Gastrocnemius medialis (tissue), 4 donors: ENCODE measurements around the gene UNC5CL. TPM values are rescaled to one million over a fixed set of nuclear protein-coding genes. Genes with fewer than 3 reads are reported as not detected.

ENCODE experiments used
- ATAC-seq, 2 donors: fragments of 150-250 bp; one replicate each; pipeline ENCODE4 v1.9.1; 2016
- DNase-seq, 2 donors: peaks; one replicate each; pipeline ENCODE4 v3.0.0-alpha.2; 2019
- H3K27ac ChIP-seq, 4 donors: fragments of 200-600 bp; sonication (generic); 1 replicate in 1 of 4; 2 replicates in 3 of 4; pipeline ENCODE4 v1.5.1; 2016 to 2018; ENCODE audit warnings: mild to moderate bottlenecking in 2 of 4, moderate library complexity in 1 of 4
- H3K27me3 ChIP-seq, 3 donors: fragments of 200-600 bp; sonication (generic) in 2 of 3; 1 replicate in 1 of 3; 2 replicates in 2 of 3; pipeline versions ENCODE4 v1.5.1 to v1.6.0; 2016 to 2019; ENCODE audit warnings: mild to moderate bottlenecking in 1 of 3, moderate library complexity in 1 of 3
- H3K36me3 ChIP-seq, 2 donors: fragments of 200-600 bp; sonication (generic) in 1 of 2; one replicate each; pipeline ENCODE4 v1.5.1; 2017 to 2018
- H3K4me1 ChIP-seq, 2 donors: fragments of 200-600 bp; sonication (generic) in 1 of 2; one replicate each; pipeline ENCODE4 v1.5.1; 2016 to 2017; ENCODE audit warnings: mild to moderate bottlenecking in 2 of 2
- H3K4me3 ChIP-seq, 4 donors: fragments of 200-600 bp; sonication (generic) in 3 of 4; 1 replicate in 1 of 4; 2 replicates in 3 of 4; pipeline ENCODE4 v1.5.1; 2016 to 2019; ENCODE audit warnings: mild to moderate bottlenecking in 2 of 4
- H3K9me3 ChIP-seq, 3 donors: fragments of 200-600 bp; sonication (generic) in 2 of 3; 1 replicate in 1 of 3; 2 replicates in 2 of 3; pipeline ENCODE4 v1.5.1; 2016 to 2019
- CTCF ChIP-seq, 5 experiments: fragments of 450-650 bp in 3 of 5; fragments of 200-600 bp in 2 of 5; sonication (generic) in 2 of 5; IDR thresholded peaks in 4 of 5; conservative IDR thresholded peaks in 1 of 5; 1 replicate in 4 of 5; 2 replicates in 1 of 5; pipeline ENCODE4 v1.5.1; 2016 to 2019; ENCODE audit warnings: antibody characterized with exemption in 5 of 5, mild to moderate bottlenecking in 3 of 5, moderate library complexity in 3 of 5
- POLR2A ChIP-seq, 2 donors: fragments of 450-650 bp; IDR thresholded peaks; one replicate each; pipeline ENCODE4 v1.6.1; 2017; ENCODE audit warnings: antibody characterized with exemption in 2 of 2, mild to moderate bottlenecking in 2 of 2, moderate library complexity in 2 of 2
- in situ Hi-C, 4 donors: fragments of 200-750 bp; cut with MboI; loops; one replicate each; pipeline versions ENCODE4 v1.15.0 to v1.8.0; 2017; ENCODE audit warnings: low sequenced_read_pairs in 4 of 4
- intact Hi-C: fragments of 100-400 bp; cut with DNase I; formaldehyde crosslinking; loops from one replicate; pipeline ENCODE4 v1.15.1; 2023; ENCODE audit warnings: low total_unique reads
- total RNA-seq, 4 donors: library from RNA; depleted of rRNA; stranded (reverse); fragments of >200 nt; gene quantifications; one replicate each; pipeline versions ENCODE4 v1.1.0 to v1.2.3, GENCODE V29; 2016

The UNC5CL gene
- total RNA-seq, 4 donors from 2014 or later = 0.20 to 0.52 (median 0.29) TPM

GRCh38 chr6:41075651-41076626 lies 36.9 kb upstream of the UNC5CL start:
- H3K27ac ChIP-seq = peak overlapping the region; percentile 97 to 99 (median 98)
- in situ Hi-C loops = no loop called here
- DNase-seq (no peak), ATAC-seq (no peak)
- peaks cover 33 to 41% of the 10 kb centered on the region in 2 donors for H3K4me1 ChIP-seq
- no peak overlapping the region for H3K4me3 ChIP-seq
- no peaks in the 10 kb centered on the region for H3K27me3 ChIP-seq
- intact Hi-C loops = loop anchor here (10.0 kb wide), 1 partner anchor 709 kb away; the partner anchor contains the start of genes PRICKLE4 and TOMM6
- no peaks in the 10 kb centered on the region for H3K9me3 ChIP-seq
- H3K36me3 ChIP-seq = peaks cover 0 to 16% of the 10 kb centered on the region in 2 donors
- TF ChIP-seq CTCF (IDR thresholded peaks at IDR 0.05 in 4 of 5, conservative IDR thresholded peaks at IDR 0.05 in 1 of 5) (no peak), POLR2A (IDR thresholded peaks at IDR 0.05) (no peak)

- Histone ChIP-seq H3K4me3 (peak overlapping the region; percentile 75 to 93 (median 82)), H3K36me3 (peaks cover 0 to 5% of the 10 kb centered on the region in 2 donors), H3K27ac (peak overlapping the region; percentile 97 to 99 (median 98)), H3K27me3 (no peaks in the 10 kb centered on the region), H3K9me3 (no peaks in the 10 kb centered on the region), H3K4me1 (peaks cover 34 to 48% of the 10 kb centered on the region in 2 donors)
- intact Hi-C loops (loop anchor here (5.0 to 10.0 kb wide), 4 partner anchors 173 to 1143 kb away; partner anchors contain the start of genes MOCS1, PRICKLE4 and TOMM6), in situ Hi-C loops (no loop called here)
- peak; percentile 38 to 58 for DNase-seq
- TF ChIP-seq CTCF (IDR thresholded peaks at IDR 0.05 in 4 of 5, conservative IDR thresholded peaks at IDR 0.05 in 1 of 5) (no peak), POLR2A (IDR thresholded peaks at IDR 0.05) (no peak)
- peak; percentile 20 to 29 for ATAC-seq
Measured at GRCh38 chr6:41074692-41075436, 35.8 kb upstream of the UNC5CL start.

- in situ Hi-C loops (no loop called here), intact Hi-C loops (loop anchor here (2.0 to 10.0 kb wide), 5 partner anchors 21 to 1142 kb away; partner anchors contain the start of genes APOBEC2, MOCS1, PRICKLE4 and TOMM6)
- DNase-seq (no peak), ATAC-seq (no peak)
- H3K9me3 ChIP-seq = no peaks in the 10 kb centered on the region
- H3K27me3 ChIP-seq = no peaks in the 10 kb centered on the region
- H3K36me3 ChIP-seq = peaks cover 0 to 2% of the 10 kb centered on the region in 2 donors
- H3K27ac ChIP-seq = peak overlapping the region; percentile 97 to 99 (median 98)
- no peak for TF ChIP-seq POLR2A (IDR thresholded peaks at IDR 0.05)
- TF ChIP-seq CTCF (IDR thresholded peaks at IDR 0.05 in 4 of 5, conservative IDR thresholded peaks at IDR 0.05 in 1 of 5) = no peak
- H3K4me1 ChIP-seq = peaks cover 34 to 48% of the 10 kb centered on the region in 2 donors
- peak overlapping the region; percentile 75 to 93 (median 82) for H3K4me3 ChIP-seq
Measured at GRCh38 chr6:41073968-41074691, 35.1 kb upstream of the UNC5CL start.
